ENCODE data around the gene CDC23.
"Not testable (repeated sequence)": the region's sequence is repeated elsewhere in the genome, so short reads cannot be mapped to it uniquely, and the experiment has no call there.

The CDC23 gene, protein sequence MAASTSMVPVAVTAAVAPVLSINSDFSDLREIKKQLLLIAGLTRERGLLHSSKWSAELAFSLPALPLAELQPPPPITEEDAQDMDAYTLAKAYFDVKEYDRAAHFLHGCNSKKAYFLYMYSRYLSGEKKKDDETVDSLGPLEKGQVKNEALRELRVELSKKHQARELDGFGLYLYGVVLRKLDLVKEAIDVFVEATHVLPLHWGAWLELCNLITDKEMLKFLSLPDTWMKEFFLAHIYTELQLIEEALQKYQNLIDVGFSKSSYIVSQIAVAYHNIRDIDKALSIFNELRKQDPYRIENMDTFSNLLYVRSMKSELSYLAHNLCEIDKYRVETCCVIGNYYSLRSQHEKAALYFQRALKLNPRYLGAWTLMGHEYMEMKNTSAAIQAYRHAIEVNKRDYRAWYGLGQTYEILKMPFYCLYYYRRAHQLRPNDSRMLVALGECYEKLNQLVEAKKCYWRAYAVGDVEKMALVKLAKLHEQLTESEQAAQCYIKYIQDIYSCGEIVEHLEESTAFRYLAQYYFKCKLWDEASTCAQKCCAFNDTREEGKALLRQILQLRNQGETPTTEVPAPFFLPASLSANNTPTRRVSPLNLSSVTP

DNA sequence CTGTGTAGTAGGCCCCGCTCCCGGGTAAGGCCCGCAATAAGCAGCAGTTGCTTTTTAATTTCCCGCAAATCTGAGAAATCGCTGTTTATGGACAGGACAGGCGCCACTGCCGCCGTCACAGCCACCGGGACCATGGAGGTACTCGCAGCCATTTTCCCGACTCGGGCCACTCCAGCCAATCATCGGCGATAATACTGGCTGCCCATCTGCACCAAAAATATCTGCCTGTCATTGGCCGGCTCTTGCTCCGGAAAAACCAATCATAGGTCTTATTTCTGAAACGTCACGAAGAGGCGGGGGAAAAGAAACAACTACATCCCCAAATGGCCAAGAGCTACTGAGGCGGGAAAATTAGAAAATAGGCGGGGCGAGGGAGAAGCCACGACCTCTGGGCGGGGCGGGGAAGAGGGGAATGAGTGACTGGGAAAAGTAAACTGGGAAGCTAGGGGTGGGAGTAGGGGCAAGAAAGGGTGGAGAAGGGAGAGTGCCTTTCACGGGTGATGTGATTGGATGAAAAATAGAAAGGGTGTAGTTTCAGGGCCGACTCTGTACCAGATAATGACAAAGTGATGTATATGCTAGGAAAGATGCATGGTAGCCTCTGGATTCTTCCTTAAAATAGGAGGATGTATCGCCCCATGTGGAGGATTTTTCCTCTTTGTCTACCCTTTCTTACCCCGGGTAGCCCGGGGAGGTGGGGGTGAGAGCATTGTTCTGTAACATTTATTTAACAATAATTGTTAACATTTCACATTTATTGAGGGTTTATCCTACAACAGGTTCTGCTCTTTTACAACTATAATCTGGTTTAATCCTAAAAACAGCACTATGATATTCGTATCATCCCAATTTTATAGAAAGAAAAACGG, at the start of gene CDC23:
CDC23 (minus strand) TSS at position 163 of the 869 bp plus-strand sequence; CDS start at position 152, 11 bp downstream.
- DNase-seq (ENCODE audit: low read depth in 2 of 2), result peak; percentile 83 to 85

DNA sequence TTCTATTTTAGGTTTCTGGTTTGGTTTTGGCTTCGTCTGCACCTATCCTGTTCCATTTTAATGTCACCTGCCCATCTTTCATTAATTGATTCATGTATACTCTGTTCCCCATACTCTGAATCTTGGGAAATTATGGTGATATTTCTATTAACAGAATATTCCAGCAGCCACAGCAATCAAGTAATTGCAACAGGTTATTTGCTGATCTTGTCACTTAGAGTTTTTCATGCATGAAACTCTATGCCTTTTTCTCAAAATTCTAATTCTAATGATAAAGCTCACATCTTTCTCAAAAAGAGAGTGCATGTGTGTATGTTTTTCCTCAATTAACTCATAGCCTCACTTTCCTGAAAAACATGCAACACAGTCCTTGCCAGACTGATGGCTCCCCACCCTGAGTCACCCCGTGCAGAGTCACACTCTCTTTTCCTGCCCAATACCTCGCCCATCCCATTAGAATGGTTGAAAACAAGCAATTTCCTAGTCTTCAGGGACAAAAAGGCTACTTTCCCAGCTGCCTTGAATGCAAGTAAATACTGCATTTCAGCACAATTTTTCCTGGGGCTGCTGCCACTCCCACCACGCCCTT, 45.7 kb upstream of the CDC23 start:
- DNase-seq (ENCODE audit: low read depth in 2 of 2), result no peak

DNA sequence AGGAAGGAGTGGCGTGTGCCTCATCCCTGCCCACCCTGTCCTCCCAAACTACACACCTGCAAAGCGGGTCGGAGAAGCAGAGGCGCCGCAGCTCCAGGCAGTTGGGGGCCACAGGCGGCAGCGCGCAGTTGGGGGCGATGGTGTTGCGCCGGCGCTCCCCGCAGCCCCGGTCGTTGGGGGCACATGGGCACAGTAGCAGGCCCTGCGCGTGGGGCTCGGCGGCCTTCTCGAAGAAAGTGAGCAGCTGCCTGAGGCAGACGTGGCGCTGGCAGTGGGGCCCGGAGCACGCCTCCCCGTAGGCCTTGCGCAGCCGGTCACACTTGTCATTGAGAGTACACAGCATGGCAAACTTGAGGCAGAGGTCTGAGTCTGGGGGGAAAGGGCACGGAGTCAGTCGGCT, 44.5 kb upstream of the CDC23 start:
- no peak for DNase-seq (ENCODE audit: low read depth in 2 of 2)

DNA sequence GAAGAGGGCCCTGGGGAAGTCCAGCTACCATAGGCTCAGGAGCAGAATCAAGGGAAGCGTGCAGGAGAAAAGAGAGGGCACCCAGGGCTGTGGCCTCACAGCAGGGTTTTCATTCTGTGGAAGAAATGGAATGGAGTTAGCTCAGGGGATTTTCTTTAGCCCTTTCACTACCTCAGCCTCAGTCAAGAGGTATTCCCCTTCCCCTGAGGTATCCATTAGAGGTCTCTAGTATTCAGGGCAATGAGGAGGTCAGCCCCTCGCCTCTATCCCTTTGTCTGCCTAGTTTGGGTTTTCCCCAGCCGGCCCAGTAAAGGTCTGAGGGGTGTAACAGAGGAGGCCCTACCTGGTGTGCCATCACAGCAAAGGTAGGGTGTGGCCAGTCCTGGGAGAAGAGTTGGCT, 39.8 kb upstream of the CDC23 start:
- DNase-seq (ENCODE audit: low read depth in 2 of 2), result no peak

DNA sequence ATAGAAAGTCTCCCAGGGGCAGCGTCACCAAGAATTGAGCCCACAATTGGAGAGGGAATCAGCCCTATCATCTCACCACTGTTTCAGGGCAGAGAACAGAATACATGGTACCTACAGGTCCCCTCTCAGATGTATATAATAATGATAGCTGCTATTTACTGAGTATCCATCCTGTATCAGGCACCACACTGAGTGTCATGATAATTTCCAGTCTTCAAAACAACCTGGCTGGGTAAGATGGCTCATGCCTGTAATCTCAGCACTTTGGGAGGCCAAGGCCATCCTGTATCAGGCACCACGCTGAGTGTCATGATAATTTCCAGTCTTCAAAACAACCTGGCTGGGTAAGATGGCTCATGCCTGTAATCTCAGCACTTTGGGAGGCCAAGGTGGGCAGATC, 34.7 kb upstream of the CDC23 start:
- DNase-seq (ENCODE audit: low read depth in 2 of 2), result not testable (repeated sequence)

DNA sequence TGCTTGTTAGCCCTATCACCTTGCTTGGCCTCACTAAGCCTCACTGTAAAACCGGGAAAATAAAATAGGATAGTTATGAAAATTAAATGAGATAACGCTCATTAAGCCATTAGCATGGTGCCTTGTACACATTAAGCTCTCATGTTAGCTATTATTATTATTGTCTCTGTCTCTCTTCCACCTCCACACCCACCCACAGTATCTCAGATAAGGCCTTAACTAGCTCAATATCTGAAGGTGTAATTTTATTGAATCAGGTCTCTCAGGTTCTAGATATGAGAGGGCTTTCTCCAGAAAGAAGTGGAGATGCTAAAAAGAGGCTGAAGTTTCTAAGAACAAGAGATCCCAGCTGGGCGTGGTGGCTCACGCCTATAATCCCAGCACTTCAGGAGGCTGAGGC, 33.7 kb upstream of the CDC23 start:
- DNase-seq (ENCODE audit: low read depth in 2 of 2), result no peak

DNA sequence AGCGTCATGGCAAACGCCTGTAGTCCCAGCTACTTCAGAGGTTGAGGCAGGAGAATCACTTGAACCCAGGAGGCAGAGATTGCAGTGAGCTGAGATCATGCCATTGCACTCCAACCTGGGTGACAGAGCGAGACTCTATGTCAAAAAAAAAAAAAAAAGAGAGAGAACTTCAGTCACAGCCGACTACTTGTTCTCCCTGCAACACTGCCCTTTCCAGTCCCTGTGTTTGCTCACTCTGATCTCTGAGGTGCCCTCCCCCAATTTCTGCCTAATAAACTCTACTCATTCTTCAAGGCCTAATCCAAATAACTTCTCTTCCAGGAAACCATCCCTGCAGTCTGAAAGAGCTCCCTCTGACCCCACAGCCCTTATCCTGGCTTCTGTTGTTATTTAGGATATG, 33.2 kb upstream of the CDC23 start:
- DNase-seq (ENCODE audit: low read depth in 2 of 2), result no peak

DNA sequence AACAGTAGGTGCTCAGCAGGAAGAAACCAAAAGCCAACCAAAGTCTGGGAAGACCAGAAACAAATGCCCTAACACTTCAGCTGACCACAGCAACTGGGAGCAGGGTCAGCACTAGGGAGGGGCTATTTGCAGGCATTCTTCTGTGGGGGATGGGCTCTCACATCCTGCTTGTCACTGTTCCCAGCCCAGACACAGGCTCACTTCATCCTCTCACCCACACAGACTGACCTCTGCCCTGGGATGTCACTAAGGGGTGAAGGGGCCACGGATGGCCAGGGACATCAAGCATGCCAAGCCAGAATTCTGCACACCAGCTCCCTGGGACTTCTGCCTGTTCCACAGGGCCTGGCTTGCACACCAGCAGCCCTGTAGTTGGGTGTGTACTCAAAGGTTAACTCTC, 32.6 kb upstream of the CDC23 start:
- DNase-seq (ENCODE audit: low read depth in 2 of 2), result no peak

DNA sequence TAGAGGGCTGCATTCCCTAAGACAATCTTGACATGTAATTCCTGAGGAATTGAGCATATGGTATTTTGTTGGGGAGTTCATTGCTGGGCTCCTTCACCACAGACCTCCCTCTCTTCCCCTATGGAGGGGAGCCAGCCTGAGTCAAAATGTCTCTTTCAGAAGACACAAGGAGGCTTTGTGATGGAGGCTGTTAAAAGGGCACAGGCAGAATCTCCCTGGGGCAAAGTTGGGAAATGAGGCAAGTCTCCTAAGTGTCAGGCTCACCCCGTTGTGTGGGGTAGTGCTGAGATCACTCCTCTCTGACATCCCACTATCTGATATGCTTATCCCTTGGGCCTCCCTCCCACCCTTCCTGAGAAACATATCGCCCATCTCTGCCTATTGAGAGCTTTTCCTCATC, 30.7 kb upstream of the CDC23 start:
- DNase-seq (ENCODE audit: low read depth in 2 of 2), result no peak

DNA sequence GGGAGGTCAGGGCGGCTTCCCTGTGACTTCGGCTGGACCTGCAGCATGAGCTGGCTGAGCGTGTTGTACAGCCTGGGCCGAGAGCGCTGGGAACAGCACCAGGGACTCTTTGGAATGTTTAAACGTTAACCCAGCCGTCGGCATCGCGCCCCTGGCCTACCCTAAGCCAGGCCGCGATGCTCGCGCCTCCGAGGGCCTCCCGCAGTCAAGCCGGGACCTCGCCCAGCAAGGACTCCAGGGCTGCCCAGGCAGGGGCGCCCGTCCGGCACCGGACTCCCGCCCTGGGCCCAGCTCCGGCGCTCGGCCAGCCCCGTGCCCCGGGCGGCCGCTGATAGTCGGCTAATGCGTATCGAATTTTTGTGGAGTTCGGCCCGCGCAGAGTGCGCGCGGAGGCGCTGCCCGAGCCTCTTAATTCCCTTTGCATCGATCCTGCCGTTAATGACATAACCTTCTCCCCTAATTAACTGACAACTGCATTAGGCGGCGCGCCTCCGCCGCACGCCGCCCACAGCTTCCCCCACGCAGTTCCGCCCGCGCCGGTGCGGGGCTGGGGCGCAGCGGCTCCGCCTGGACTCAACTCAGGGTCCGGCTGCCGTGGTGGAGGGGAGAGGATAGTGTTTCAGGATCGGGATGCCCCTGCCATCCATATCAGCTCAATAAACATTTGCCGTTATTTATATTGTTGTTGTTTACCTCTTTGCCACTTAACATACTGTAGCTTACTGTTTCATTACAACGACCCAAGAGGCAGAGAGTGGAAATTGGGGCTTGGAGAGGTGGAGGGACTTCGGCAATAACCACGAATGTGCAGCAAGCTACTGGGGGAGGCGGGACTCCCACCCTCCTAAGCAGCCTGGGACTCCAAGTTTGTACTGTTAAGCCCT, 28.8 kb upstream of the CDC23 start:
- no peak for DNase-seq (ENCODE audit: low read depth in 2 of 2)

DNA sequence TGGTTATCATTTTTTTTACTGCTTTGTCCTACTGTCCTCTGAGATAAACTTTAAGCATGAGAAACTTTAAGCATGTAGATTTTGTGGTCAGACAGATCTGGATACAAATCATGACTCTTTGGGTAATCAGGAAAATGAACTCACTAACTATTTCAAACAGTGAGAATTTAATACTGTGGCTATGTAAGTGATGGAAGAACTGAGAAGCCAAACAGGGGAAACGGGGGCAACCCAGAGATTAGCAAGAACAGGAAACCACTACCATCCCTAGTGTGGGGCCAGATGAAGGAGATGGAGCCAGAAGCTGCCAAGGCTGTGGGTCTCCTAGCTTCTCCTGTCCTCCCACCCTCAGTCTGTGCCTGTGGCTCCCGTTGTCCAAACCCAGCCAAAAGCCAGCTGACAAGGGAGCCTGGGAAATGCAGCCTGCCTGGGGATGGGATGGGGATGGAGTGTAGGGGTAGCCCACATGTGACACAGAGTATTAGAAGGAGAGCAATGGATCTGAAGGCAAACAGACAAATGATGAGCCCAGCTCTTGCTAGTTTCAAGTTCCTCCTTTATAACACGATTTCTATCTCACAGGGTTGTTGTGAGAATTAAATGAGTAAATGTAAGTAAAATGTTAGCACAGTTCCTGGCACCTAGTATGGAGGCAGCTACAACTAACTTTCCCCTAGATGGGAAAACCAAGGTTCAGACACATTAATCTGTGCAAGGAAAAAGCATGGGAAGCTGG, 27.7 kb upstream of the CDC23 start:
- DNase-seq (ENCODE audit: low read depth in 2 of 2), result no peak

DNA sequence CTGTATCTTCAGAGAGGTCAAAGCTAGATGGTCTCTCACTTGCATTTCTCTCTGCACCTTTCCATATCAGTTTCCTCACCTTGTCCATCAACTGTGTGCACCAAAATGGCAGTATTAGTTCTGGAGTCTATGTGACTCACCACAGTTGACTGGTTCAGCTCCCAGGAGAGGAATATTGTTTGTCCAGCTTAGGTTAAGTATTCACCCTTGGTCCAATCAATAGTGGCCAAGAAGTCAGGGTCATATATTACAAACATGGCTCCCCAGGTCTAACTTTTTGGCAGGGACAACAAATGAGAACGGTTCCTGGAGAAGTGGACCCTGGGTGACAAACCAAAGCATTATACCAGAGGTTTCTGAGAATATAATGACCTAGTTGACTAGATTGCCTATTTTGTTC, 24.9 kb upstream of the CDC23 start:
- DNase-seq (ENCODE audit: low read depth in 2 of 2), result no peak

DNA sequence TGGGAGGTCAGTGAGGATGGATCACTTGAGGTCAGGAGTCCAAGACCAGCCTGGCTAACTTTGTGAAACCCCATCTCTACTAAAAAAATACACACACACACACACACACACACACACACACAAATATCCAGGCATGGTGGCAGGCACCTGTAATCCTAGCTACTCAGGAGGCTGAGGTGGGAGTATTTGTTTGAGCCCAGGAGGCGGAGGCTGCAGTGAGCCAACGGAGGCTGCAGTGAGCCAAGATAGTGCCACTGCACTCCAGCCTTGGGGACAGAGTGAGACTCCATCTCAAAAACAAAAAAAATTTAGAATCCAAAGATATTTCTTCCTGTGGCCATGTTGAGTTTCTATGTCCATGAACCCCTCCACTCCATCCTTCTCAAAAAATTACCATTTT, 21.5 kb upstream of the CDC23 start:
- DNase-seq (ENCODE audit: low read depth in 2 of 2), result no peak

DNA sequence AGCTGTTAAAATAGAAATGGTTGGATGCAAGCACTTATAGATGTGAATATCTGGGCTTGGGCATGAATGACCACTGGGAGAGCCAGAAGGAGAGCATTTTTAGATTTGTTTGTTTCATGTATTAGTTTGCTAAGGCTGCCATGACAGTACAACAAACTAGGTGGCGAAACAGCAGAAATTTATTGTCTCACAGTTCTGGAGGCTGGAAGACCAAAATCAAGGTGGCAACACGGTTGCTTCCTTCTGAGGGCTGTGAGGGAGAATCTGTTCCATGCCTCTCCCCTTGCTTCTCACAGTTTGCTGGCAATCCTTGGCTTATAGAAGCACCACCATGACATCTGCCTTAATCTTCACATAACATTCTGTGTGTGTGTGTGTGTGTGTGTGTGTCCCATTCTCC, 20.2 kb upstream of the CDC23 start:
- no peak for DNase-seq (ENCODE audit: low read depth in 2 of 2)

DNA sequence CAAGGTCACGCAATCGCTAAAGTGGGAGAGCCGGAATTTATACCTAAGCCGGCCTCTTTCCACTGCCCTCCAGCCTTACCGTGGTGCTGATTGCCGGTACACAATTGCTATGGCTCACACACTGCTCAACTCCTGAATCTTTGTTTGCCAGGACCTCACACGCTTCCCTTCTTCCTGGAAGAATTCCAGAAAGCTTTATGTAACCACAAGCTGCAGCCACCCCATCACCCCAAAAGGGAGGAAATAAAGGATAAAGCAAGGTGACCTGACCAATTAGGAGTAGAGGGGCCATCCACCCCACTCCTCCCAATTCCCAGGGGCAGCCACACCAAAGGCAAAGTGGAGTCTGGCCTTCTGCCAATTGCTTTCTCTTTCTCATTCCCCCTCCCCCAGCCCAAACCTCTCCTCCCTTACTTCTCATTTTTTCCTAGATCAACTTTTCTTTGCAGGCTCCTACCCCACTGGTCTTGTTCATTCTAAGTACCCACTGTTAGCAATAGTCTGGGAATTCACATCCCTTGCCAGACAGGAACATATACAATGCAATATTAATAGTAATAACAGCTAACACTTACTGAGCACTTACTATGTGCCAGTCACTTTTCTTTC, 18.0 kb upstream of the CDC23 start:
- DNase-seq (ENCODE audit: low read depth in 2 of 2), result no peak

DNA sequence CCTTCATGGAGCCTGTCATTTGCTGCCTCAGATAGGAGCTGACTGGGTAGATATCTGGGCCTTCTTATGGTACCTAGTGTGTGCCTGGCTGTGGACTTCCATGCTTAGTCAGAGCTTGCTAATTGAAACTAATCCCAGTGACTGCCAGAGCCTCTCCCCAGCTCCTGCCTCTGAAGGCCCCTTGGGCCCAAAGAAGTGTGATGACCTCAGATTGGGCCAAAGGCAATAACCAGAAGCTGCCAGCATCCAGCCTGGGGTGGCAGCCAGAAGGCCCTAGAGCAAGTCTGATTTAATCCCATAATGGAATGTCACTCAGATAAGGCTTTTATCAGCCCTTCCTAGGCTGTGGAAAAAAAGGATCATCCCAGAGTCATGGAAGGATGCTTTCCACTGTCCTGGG, 17.1 kb upstream of the CDC23 start:
- DNase-seq (ENCODE audit: low read depth in 2 of 2), result no peak

DNA sequence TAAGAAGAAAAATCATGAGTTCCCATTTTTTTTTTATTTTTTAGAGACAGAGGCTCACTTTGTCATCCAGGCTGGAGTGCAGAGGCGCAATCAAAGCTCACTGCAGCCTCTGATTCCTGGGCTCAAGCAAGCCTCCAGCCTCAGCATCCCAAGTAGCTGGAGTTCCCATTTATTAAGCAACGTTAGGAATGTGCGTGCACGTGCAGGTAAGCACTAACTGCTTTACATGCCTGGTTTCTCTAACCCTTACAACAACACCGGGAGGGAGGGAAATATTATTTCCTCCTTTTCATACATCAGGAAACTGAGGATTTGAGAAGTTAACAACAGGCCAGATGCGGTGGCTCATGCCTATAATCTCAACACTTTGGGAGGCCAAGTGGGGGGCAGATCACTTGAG, 16.3 kb upstream of the CDC23 start:
- DNase-seq (ENCODE audit: low read depth in 2 of 2), result no peak

DNA sequence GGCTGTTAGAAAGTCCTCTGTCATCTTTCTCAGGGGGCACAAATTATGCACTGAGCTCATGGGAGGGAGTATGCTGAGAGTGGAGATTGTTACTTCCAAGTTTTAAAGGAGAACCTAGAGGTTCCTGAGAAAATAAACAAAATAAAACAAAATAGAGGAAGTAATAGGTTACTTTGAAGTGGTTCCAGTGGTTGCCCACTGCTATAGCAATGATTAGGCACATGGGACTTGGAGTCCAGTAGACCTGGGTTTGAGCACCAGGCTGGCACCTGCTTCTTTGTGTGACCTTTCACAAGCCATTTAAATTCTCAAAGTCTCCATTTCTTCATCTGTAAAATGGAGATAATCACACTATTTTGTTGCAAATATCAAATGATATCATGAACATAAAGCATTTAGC, 13.8 kb upstream of the CDC23 start:
- no peak for DNase-seq (ENCODE audit: low read depth in 2 of 2)

DNA sequence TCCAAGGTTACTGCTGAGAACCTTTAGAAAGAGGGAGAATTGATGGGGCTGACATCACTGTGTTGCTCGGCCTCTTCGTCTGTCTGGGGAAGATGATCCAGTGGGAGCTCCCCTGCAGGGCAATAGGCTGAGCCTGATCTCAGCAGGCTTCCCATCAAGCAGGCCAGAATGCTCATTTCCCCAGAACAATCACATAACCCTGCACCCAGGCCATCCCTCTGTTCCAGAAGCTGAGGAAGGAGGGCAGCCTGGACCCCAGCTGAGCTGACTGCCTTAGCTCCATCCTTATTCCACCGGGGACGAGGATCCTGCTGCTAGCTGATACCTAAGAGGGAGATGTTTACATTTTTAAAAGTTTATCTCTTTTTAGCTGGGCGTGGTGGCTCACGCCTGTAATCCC, 11.6 kb upstream of the CDC23 start:
- DNase-seq (ENCODE audit: low read depth in 2 of 2), result no peak

DNA sequence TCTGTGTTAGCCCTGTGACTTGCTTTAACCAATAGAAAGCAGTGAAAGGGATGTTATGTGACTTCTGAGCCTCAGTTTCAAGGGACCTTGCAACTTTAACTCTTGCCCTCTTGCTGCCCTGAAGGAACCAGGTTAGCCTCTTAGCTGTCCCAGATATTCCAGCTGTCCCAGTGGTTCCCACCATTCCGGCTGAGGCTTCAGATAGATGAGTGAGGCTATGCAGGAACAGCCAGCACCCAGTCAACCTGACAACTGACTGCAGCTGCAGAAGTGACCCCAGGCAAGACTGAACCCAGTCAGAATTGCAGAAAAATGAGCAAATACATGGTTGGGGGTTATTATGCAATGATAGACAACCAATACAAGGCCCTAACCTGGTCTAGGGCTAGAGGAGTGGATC, 10.4 kb upstream of the CDC23 start:
- no peak for DNase-seq (ENCODE audit: low read depth in 2 of 2)

All from stimulated activated CD4-positive, alpha-beta T cell treated with anti-CD3 and anti-CD28 coated beads, Interleukin-15, amount 100 ng/mL, for 48 hours (primary cell).